ENCODE data around the gene KBTBD4.

KBTBD4 gene

GRCh38 chr11:47605921-47606320 lies 27.2 kb upstream of the KBTBD4 start:
- H3K27me3 ChIP-seq (ENCODE audit: low read depth, low read length), result no peaks in the 10 kb centered on the region
- H3K9me3 ChIP-seq (ENCODE audit: control insufficient read depth in 1 of 2, low read length in 2 of 2), result no peaks in the 10 kb centered on the region
- no peak overlapping the region for H3K4me3 ChIP-seq (ENCODE audit: low read depth in 1 of 2, low read length in 2 of 2)
- no peaks in the 10 kb centered on the region for H3K36me3 ChIP-seq (ENCODE audit: control insufficient read depth in 1 of 2, insufficient read depth in 2 of 2, low read length in 2 of 2)
- H3K27ac ChIP-seq (ENCODE audit: low read length), result no peak overlapping the region
- peaks cover 5 to 11% of the 10 kb centered on the region in 2 donors for H3K4me1 ChIP-seq (ENCODE audit: control insufficient read depth in 1 of 2, insufficient read depth in 2 of 2, low read length in 2 of 2)

- peaks cover 5 to 11% of the 10 kb centered on the region in 2 donors for H3K4me1 ChIP-seq (ENCODE audit: control insufficient read depth in 1 of 2, insufficient read depth in 2 of 2, low read length in 2 of 2)
- no peak overlapping the region for H3K27ac ChIP-seq (ENCODE audit: low read length)
- H3K4me3 ChIP-seq (ENCODE audit: low read depth in 1 of 2, low read length in 2 of 2), result no peak overlapping the region
- no peaks in the 10 kb centered on the region for H3K27me3 ChIP-seq (ENCODE audit: low read depth, low read length)
- H3K36me3 ChIP-seq (ENCODE audit: control insufficient read depth in 1 of 2, insufficient read depth in 2 of 2, low read length in 2 of 2), result no peaks in the 10 kb centered on the region
- H3K9me3 ChIP-seq (ENCODE audit: control insufficient read depth in 1 of 2, low read length in 2 of 2), result no peaks in the 10 kb centered on the region
Measured at GRCh38 chr11:47603295-47603694, 24.5 kb upstream of the KBTBD4 start.

GRCh38 chr11:47599902-47600301 lies 21.1 kb upstream of the KBTBD4 start:
- H3K36me3 ChIP-seq (ENCODE audit: control insufficient read depth in 1 of 2, insufficient read depth in 2 of 2, low read length in 2 of 2), result no peaks in the 10 kb centered on the region
- H3K4me1 ChIP-seq (ENCODE audit: control insufficient read depth in 1 of 2, insufficient read depth in 2 of 2, low read length in 2 of 2), result no peaks in the 10 kb centered on the region
- no peaks in the 10 kb centered on the region for H3K9me3 ChIP-seq (ENCODE audit: control insufficient read depth in 1 of 2, low read length in 2 of 2)
- H3K4me3 ChIP-seq (ENCODE audit: low read depth in 1 of 2, low read length in 2 of 2), result no peak overlapping the region
- no peak overlapping the region for H3K27ac ChIP-seq (ENCODE audit: low read length)
- H3K27me3 ChIP-seq (ENCODE audit: low read depth, low read length), result peaks cover 4% of the 10 kb centered on the region

- Histone ChIP-seq H3K27me3 (ENCODE audit: low read depth, low read length) (peaks cover 27% of the 10 kb centered on the region), H3K9me3 (ENCODE audit: control insufficient read depth in 1 of 2, low read length in 2 of 2) (no peaks in the 10 kb centered on the region), H3K4me3 (ENCODE audit: low read depth in 1 of 2, low read length in 2 of 2) (no peak overlapping the region), H3K4me1 (ENCODE audit: control insufficient read depth in 1 of 2, insufficient read depth in 2 of 2, low read length in 2 of 2) (peaks cover 0 to 11% of the 10 kb centered on the region in 2 donors), H3K27ac (ENCODE audit: low read length) (no peak overlapping the region), H3K36me3 (ENCODE audit: control insufficient read depth in 1 of 2, insufficient read depth in 2 of 2, low read length in 2 of 2) (no peaks in the 10 kb centered on the region)
Measured at GRCh38 chr11:47595967-47596366, 17.2 kb upstream of the KBTBD4 start.

GRCh38 chr11:47595029-47595428 lies 16.3 kb upstream of the KBTBD4 start:
- Histone ChIP-seq H3K4me1 (ENCODE audit: control insufficient read depth in 1 of 2, insufficient read depth in 2 of 2, low read length in 2 of 2) (peaks cover 0 to 11% of the 10 kb centered on the region in 2 donors), H3K27ac (ENCODE audit: low read length) (no peak overlapping the region), H3K36me3 (ENCODE audit: control insufficient read depth in 1 of 2, insufficient read depth in 2 of 2, low read length in 2 of 2) (no peaks in the 10 kb centered on the region), H3K27me3 (ENCODE audit: low read depth, low read length) (peaks cover 27% of the 10 kb centered on the region), H3K4me3 (ENCODE audit: low read depth in 1 of 2, low read length in 2 of 2) (no peak overlapping the region), H3K9me3 (ENCODE audit: control insufficient read depth in 1 of 2, low read length in 2 of 2) (no peaks in the 10 kb centered on the region)

GRCh38 chr11:47593934-47594855 lies 15.4 kb upstream of the KBTBD4 start, which contains the start of gene C1QTNF4:
TSS of gene C1QTNF4 (minus strand) at chr11:47594411. CDS start at chr11:47590810, 3,601 bp downstream.
- peaks cover 27% of the 10 kb centered on the region for H3K27me3 ChIP-seq (ENCODE audit: low read depth, low read length)
- H3K4me3 ChIP-seq (ENCODE audit: low read depth in 1 of 2, low read length in 2 of 2), result peak within 1 kb of the TSS in 1 of 2 donors; percentile 54
- H3K9me3 ChIP-seq (ENCODE audit: control insufficient read depth in 1 of 2, low read length in 2 of 2), result no peaks in the 10 kb centered on the region
- H3K27ac ChIP-seq (ENCODE audit: low read length), result no peak within 1 kb of the TSS
- H3K36me3 ChIP-seq (ENCODE audit: control insufficient read depth in 1 of 2, insufficient read depth in 2 of 2, low read length in 2 of 2), result no peaks in the 10 kb centered on the region
- H3K4me1 ChIP-seq (ENCODE audit: control insufficient read depth in 1 of 2, insufficient read depth in 2 of 2, low read length in 2 of 2), result peaks cover 0 to 13% of the 10 kb centered on the region in 2 donors

GRCh38 chr11:47593492-47593933 lies 14.7 kb upstream of the KBTBD4 start:
- H3K9me3 ChIP-seq (ENCODE audit: control insufficient read depth in 1 of 2, low read length in 2 of 2), result no peaks in the 10 kb centered on the region
- peaks cover 27% of the 10 kb centered on the region for H3K27me3 ChIP-seq (ENCODE audit: low read depth, low read length)

GRCh38 chr11:47592970-47593369 lies 14.2 kb upstream of the KBTBD4 start:
- H3K4me3 ChIP-seq (ENCODE audit: low read depth in 1 of 2, low read length in 2 of 2), result no peak overlapping the region
- H3K27me3 ChIP-seq (ENCODE audit: low read depth, low read length), result peaks cover 27% of the 10 kb centered on the region
- peaks cover 0 to 23% of the 10 kb centered on the region in 2 donors for H3K4me1 ChIP-seq (ENCODE audit: control insufficient read depth in 1 of 2, insufficient read depth in 2 of 2, low read length in 2 of 2)
- no peaks in the 10 kb centered on the region for H3K36me3 ChIP-seq (ENCODE audit: control insufficient read depth in 1 of 2, insufficient read depth in 2 of 2, low read length in 2 of 2)
- no peaks in the 10 kb centered on the region for H3K9me3 ChIP-seq (ENCODE audit: control insufficient read depth in 1 of 2, low read length in 2 of 2)
- H3K27ac ChIP-seq (ENCODE audit: low read length), result no peak overlapping the region

More at GRCh38 chr11:47593492-47593933, 14.7 kb upstream of the KBTBD4 start:
- peak overlapping the region in 1 of 2 donors; percentile 54 for H3K4me3 ChIP-seq (ENCODE audit: low read depth in 1 of 2, low read length in 2 of 2)
- no peak overlapping the region for H3K27ac ChIP-seq (ENCODE audit: low read length)
- peaks cover 0 to 20% of the 10 kb centered on the region in 2 donors for H3K4me1 ChIP-seq (ENCODE audit: control insufficient read depth in 1 of 2, insufficient read depth in 2 of 2, low read length in 2 of 2)
- H3K36me3 ChIP-seq (ENCODE audit: control insufficient read depth in 1 of 2, insufficient read depth in 2 of 2, low read length in 2 of 2), result no peaks in the 10 kb centered on the region

- no peaks in the 10 kb centered on the region for H3K36me3 ChIP-seq (ENCODE audit: control insufficient read depth in 1 of 2, insufficient read depth in 2 of 2, low read length in 2 of 2)
- no peaks in the 10 kb centered on the region for H3K9me3 ChIP-seq (ENCODE audit: control insufficient read depth in 1 of 2, low read length in 2 of 2)
- peaks cover 0 to 23% of the 10 kb centered on the region in 2 donors for H3K4me1 ChIP-seq (ENCODE audit: control insufficient read depth in 1 of 2, insufficient read depth in 2 of 2, low read length in 2 of 2)
- H3K4me3 ChIP-seq (ENCODE audit: low read depth in 1 of 2, low read length in 2 of 2), result no peak overlapping the region
- H3K27me3 ChIP-seq (ENCODE audit: low read depth, low read length), result peaks cover 27% of the 10 kb centered on the region
- H3K27ac ChIP-seq (ENCODE audit: low read length), result no peak overlapping the region
Measured at GRCh38 chr11:47592251-47592650, 13.5 kb upstream of the KBTBD4 start.

GRCh38 chr11:47591764-47592163 lies 13.0 kb upstream of the KBTBD4 start:
- H3K36me3 ChIP-seq (ENCODE audit: control insufficient read depth in 1 of 2, insufficient read depth in 2 of 2, low read length in 2 of 2), result no peaks in the 10 kb centered on the region
- no peak overlapping the region for H3K27ac ChIP-seq (ENCODE audit: low read length)
- peaks cover 27% of the 10 kb centered on the region for H3K27me3 ChIP-seq (ENCODE audit: low read depth, low read length)
- H3K4me3 ChIP-seq (ENCODE audit: low read depth in 1 of 2, low read length in 2 of 2), result no peak overlapping the region
- H3K9me3 ChIP-seq (ENCODE audit: control insufficient read depth in 1 of 2, low read length in 2 of 2), result no peaks in the 10 kb centered on the region
- peaks cover 0 to 23% of the 10 kb centered on the region in 2 donors for H3K4me1 ChIP-seq (ENCODE audit: control insufficient read depth in 1 of 2, insufficient read depth in 2 of 2, low read length in 2 of 2)

- Histone ChIP-seq H3K4me1 (ENCODE audit: control insufficient read depth in 1 of 2, insufficient read depth in 2 of 2, low read length in 2 of 2) (peaks cover 0 to 28% of the 10 kb centered on the region in 2 donors), H3K27ac (ENCODE audit: low read length) (no peak overlapping the region), H3K36me3 (ENCODE audit: control insufficient read depth in 1 of 2, insufficient read depth in 2 of 2, low read length in 2 of 2) (peaks cover 0 to 2% of the 10 kb centered on the region in 2 donors), H3K9me3 (ENCODE audit: control insufficient read depth in 1 of 2, low read length in 2 of 2) (no peaks in the 10 kb centered on the region), H3K4me3 (ENCODE audit: low read depth in 1 of 2, low read length in 2 of 2) (peak overlapping the region; percentile 16 to 62), H3K27me3 (ENCODE audit: low read depth, low read length) (peaks cover 26% of the 10 kb centered on the region)
Measured at GRCh38 chr11:47589977-47590861, 11.4 kb upstream of the KBTBD4 start.
